PC-3 (cell line): Measurements from ENCODE around the gene FSTL4. TPM values are rescaled to one million over a fixed set of nuclear protein-coding genes. Genes with fewer than 3 reads are reported as not detected.

Experiments used
- ATAC-seq: fragments of 200-7000 bp; cut with Tn5 transposase; 2 replicates; pipeline ENCODE4 v1.9.1; 2020; ENCODE audit warnings: mild to moderate bottlenecking, moderate library complexity
- BruUV-seq: library from RNA; stranded (reverse); fragments of 400-500 nt; replicated peaks from 2 replicates; lab custom pipeline; 2021; lab: Mats Ljungman, UMichigan
- CTCF ChIA-PET: fragments of 300-600 bp; sonication (Branson Sonifier 250); formaldehyde crosslinking; loops from one replicate; lab custom pipeline; 2022; ENCODE audit warnings: antibody characterized with exemption; lab: Charles Lee
- POLR2A ChIA-PET: fragments of 300-600 bp; sonication (Branson Sonifier 250); formaldehyde crosslinking; loops from one replicate; lab custom pipeline; 2022; ENCODE audit warnings: antibody characterized with exemption; ENCODE audit not compliant: unreplicated experiment; lab: Charles Lee
- DNase-seq: peaks from one replicate; pipeline ENCODE4 v3.0.0-alpha.2; 2015
- H2AFZ ChIP-seq: fragments of 300-600 bp; sonication (generic); 2 replicates; pipeline ENCODE4 v1.6.0; 2016; ENCODE audit warnings: antibody characterized with exemption, low read length
- H3F3A ChIP-seq: fragments of 300-600 bp; sonication (generic); one replicate; pipeline ENCODE4 v1.6.0; 2017; ENCODE audit warnings: antibody characterized with exemption, low read length, control low read depth, mild to moderate bottlenecking; ENCODE audit not compliant: unreplicated experiment
- H3K27ac ChIP-seq: fragments of 300-600 bp; sonication (generic); 2 replicates; pipeline ENCODE4 v1.5.1; 2016; ENCODE audit warnings: mild to moderate bottlenecking, low read length
- H3K27me3 ChIP-seq: fragments of 300-600 bp; sonication (generic); 2 replicates; pipeline ENCODE4 v1.6.1; 2016; ENCODE audit warnings: low read length, mixed read lengths
- H3K36me3 ChIP-seq: fragments of 300-600 bp; sonication (generic); 2 replicates; pipeline ENCODE4 v1.6.1; 2016; ENCODE audit warnings: low read depth, mixed run types, low read length, mixed read lengths
- H3K4me1 ChIP-seq: fragments of 300-600 bp; sonication (generic); 2 replicates; pipeline ENCODE4 v1.5.1; 2016; ENCODE audit warnings: low read length; ENCODE audit not compliant: insufficient read depth
- H3K4me2 ChIP-seq: fragments of 300-600 bp; sonication (generic); 2 replicates; pipeline ENCODE4 v1.6.0; 2016; ENCODE audit warnings: low read length
- H3K4me3 ChIP-seq: fragments of 300-600 bp; sonication (generic); 2 replicates; pipeline ENCODE4 v1.5.1; 2016; ENCODE audit warnings: mild to moderate bottlenecking, low read length, mixed read lengths
- H3K79me2 ChIP-seq: fragments of 300-600 bp; sonication (generic); 2 replicates; pipeline ENCODE4 v1.6.1; 2017; ENCODE audit warnings: low read length, mixed read lengths
- H3K9ac ChIP-seq: fragments of 300-600 bp; sonication (generic); 2 replicates; pipeline ENCODE4 v1.6.0; 2016; ENCODE audit warnings: mild to moderate bottlenecking, low read length
- H3K9me2 ChIP-seq: fragments of 300-600 bp; sonication (generic); replicated peaks from 2 replicates; pipeline ENCODE4 v1.6.1; 2016; ENCODE audit warnings: mixed run types, low read length, mixed read lengths
- H3K9me3 ChIP-seq: fragments of 300-600 bp; sonication (generic); 2 replicates; pipeline ENCODE4 v1.6.1; 2016; ENCODE audit warnings: low read length, mixed read lengths
- H4K20me1 ChIP-seq: fragments of 300-600 bp; sonication (generic); 2 replicates; pipeline ENCODE4 v1.6.1; 2016; ENCODE audit warnings: low read length, mixed read lengths
- CTCF ChIP-seq: fragments of 300-600 bp; sonication (generic); conservative IDR thresholded peaks from 2 replicates; pipeline ENCODE4 v1.5.1; 2017; ENCODE audit warnings: antibody characterized with exemption, low read depth, mild to moderate bottlenecking, low read length
- EZH2 ChIP-seq: fragments of 300-600 bp; sonication (generic); IDR thresholded peaks from one replicate; pipeline ENCODE4 v1.6.1; 2017; ENCODE audit warnings: antibody characterized with exemption, mild to moderate bottlenecking, low read length; ENCODE audit not compliant: unreplicated experiment
- EZH2phosphoT487 ChIP-seq: fragments of 300-600 bp; sonication (generic); IDR thresholded peaks from 2 replicates; pipeline ENCODE4 v1.6.1; 2018; ENCODE audit warnings: mild to moderate bottlenecking, antibody characterized with exemption, low read length, borderline replicate concordance
- intact Hi-C: fragments of 100-400 bp; cut with micrococcal nuclease; formaldehyde crosslinking; loops from 2 replicates; pipeline ENCODE4 v1.9.0; 2023
- total RNA-seq: library from RNA; depleted of rRNA; stranded (reverse); fragments of >200 nt; gene quantifications from 2 replicates; pipeline ENCODE4 v1.2.3, GENCODE V29; 2014

Gene FSTL4
- total RNA-seq, 1 experiment from 2014 or later: 4.2 TPM

DNA sequence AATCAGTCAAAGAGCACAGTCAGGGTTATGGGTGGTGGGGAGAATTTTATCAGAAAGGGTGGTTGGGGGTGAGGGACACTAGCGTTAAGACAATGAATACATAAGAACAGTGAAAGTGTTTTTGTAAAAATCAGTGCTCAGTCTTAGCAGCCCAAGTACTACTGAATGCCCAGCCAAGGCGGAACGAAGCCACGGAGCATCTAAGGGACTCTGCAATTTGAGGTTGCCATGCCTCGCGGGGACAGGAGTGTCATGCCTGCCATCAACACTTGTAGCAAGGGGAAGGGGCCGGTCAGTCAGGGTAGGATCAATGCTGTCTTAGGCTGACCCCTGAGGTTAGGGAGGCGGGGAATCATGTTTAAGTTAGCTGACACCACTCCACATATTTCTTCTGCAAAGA lies 13.3 kb downstream of the FSTL4 start:
- CTCF ChIA-PET: no interaction called here
- TF ChIP-seq EZH2phosphoT487 (no peak), EZH2 (no peak), CTCF (no peak)
- BruUV-seq: no TSS peak

DNA sequence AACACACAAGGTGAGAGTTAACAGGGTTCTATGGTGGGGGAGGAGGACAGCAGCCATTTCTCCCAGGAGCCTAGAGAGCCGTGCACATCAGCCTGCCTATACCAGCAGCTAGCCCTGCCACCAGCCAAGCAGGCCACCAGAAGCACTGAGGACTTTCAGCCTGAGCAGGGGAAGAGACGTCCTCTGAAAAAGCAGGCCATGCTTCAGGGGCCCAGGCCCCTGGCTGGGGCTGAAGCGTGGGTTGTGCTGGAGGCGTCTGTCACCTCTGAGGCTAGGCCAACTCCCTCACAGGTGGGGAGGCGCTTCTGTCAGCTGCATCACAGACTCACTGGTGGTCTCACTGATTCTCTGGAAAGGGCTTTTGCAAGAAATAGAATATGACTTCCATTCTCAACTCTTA lies 16.3 kb downstream of the FSTL4 start:
- no peak overlapping the region for H3K27ac ChIP-seq
- TF ChIP-seq EZH2: no peak
- TF ChIP-seq EZH2phosphoT487: no peak
- no peak for TF ChIP-seq CTCF
- H3K27me3 ChIP-seq: no peaks in the 10 kb centered on the region
- no peak overlapping the region for H3K4me3 ChIP-seq
- H2AFZ ChIP-seq: no peak overlapping the region
- intact Hi-C loops: no loop called here
- H3K4me2 ChIP-seq: no peak overlapping the region
- no peaks in the 10 kb centered on the region for H3F3A ChIP-seq
- H3K36me3 ChIP-seq: no peaks in the 10 kb centered on the region
- ATAC-seq (no peak), DNase-seq (no peak)
- H3K4me1 ChIP-seq: no peaks in the 10 kb centered on the region
- POLR2A ChIA-PET: no interaction called here
- no peaks in the 10 kb centered on the region for H4K20me1 ChIP-seq
- H3K9me3 ChIP-seq: no peaks in the 10 kb centered on the region
- H3K9ac ChIP-seq: no peak overlapping the region
- CTCF ChIA-PET: no interaction called here
- H3K79me2 ChIP-seq: no peaks in the 10 kb centered on the region
- BruUV-seq: no TSS peak
- H3K9me2 ChIP-seq: no peaks in the 10 kb centered on the region

More for the DNA sequence above, 13.3 kb downstream of the FSTL4 start:
- ATAC-seq (no peak), DNase-seq (no peak)
- POLR2A ChIA-PET: no interaction called here
- Histone ChIP-seq H3K36me3 (no peaks in the 10 kb centered on the region), H3K4me2 (no peak overlapping the region), H3F3A (no peaks in the 10 kb centered on the region), H3K79me2 (no peaks in the 10 kb centered on the region), H3K27me3 (no peaks in the 10 kb centered on the region), H3K4me3 (no peak overlapping the region), H4K20me1 (no peaks in the 10 kb centered on the region), H2AFZ (no peak overlapping the region), H3K9me2 (no peaks in the 10 kb centered on the region), H3K9me3 (no peaks in the 10 kb centered on the region), H3K27ac (no peak overlapping the region), H3K9ac (no peak overlapping the region), H3K4me1 (no peaks in the 10 kb centered on the region)
- intact Hi-C loops: no loop called here

- no peaks in the 10 kb centered on the region for H3K9me2 ChIP-seq
- ATAC-seq (no peak), DNase-seq (no peak)
- H3K36me3 ChIP-seq: no peaks in the 10 kb centered on the region
- ChIA-PET CTCF (no interaction called here), POLR2A (no interaction called here)
- H3K79me2 ChIP-seq: no peaks in the 10 kb centered on the region
- H3K9ac ChIP-seq: no peak overlapping the region
- H3K4me2 ChIP-seq: no peak overlapping the region
- H3K4me1 ChIP-seq: no peaks in the 10 kb centered on the region
- intact Hi-C loops: no loop called here
- no peaks in the 10 kb centered on the region for H3K9me3 ChIP-seq
- H3K27ac ChIP-seq: no peak overlapping the region
- no TSS peak for BruUV-seq
- no peaks in the 10 kb centered on the region for H3K27me3 ChIP-seq
- TF ChIP-seq EZH2phosphoT487 (no peak), CTCF (no peak), EZH2 (no peak)
- H2AFZ ChIP-seq: no peak overlapping the region
- no peak overlapping the region for H3K4me3 ChIP-seq
- no peaks in the 10 kb centered on the region for H3F3A ChIP-seq
- no peaks in the 10 kb centered on the region for H4K20me1 ChIP-seq
Measured at GRCh38 chr5:133595465-133595864, 16.9 kb downstream of the FSTL4 start.
